ENCODE results near the gene GJA5.

- TF ChIP-seq CTCF (IDR thresholded peaks at IDR 0.05) (no peak), EP300 (IDR thresholded peaks at IDR 0.05) (no peak), POLR2A (IDR thresholded peaks at IDR 0.05) (no peak)
These were observed 19.3 kb downstream of the GJA5 start for GRCh38 chr1:147741065-147741464.
